GM19397 (cell line): ENCODE results near the gene SPRING1.
"Not testable (repeated sequence)": the region's sequence is repeated elsewhere in the genome, so short reads cannot be mapped to it uniquely, and the experiment has no call there.

Source experiments
- ATAC-seq: cut with Tn5 transposase; IDR thresholded peaks from one replicate; pipeline ENCODE4 v1.9.1; 2021; ENCODE audit warnings: mild to moderate bottlenecking, moderate library complexity; ENCODE audit not compliant: unreplicated experiment

Gene SPRING1

DNA sequence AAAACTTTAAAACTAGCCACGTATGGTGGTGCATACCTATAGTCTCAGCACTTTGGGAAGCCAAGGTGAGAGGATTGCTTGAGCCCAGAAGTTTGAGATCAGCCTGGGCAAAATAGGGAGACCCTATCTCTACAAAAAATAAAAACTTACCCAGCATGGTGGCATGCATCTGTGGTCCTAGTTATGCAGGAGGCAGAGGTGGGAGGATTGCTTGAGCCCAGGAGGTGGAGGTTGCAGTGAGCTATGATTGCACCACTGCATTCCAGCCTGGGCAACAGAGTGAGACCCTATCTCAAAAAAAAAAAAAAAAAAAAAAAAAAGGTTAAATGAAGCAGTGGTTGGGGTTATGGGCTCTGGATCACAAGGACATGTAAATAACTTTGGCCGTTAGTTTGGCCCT lies 4.9 kb upstream of the SPRING1 start:
- ATAC-seq = not testable (repeated sequence)

DNA sequence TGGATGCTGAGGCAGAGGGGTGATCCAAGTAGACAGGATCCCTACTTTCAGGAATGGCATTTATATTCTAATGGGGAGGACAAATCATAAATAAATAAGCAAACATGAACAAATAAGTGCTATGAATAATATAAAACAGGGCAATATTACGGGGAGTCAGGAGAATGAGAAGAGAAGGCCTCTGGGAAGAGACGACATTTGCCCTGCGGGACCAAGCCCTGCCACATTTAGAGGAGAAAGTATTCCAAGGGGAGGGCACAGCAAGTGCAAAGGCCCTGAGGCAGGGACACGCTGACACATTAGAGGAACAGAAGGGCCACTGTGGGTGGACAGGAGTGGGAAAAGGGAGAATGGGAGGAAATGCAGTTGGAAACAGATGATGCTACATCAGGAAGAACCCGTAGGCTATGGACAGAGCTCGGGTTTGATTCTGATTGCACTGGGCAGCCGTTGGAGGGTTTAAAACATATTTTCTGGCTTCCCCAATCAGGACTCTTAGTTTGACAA lies 1.6 kb upstream of the SPRING1 start:
- no peak for ATAC-seq

DNA sequence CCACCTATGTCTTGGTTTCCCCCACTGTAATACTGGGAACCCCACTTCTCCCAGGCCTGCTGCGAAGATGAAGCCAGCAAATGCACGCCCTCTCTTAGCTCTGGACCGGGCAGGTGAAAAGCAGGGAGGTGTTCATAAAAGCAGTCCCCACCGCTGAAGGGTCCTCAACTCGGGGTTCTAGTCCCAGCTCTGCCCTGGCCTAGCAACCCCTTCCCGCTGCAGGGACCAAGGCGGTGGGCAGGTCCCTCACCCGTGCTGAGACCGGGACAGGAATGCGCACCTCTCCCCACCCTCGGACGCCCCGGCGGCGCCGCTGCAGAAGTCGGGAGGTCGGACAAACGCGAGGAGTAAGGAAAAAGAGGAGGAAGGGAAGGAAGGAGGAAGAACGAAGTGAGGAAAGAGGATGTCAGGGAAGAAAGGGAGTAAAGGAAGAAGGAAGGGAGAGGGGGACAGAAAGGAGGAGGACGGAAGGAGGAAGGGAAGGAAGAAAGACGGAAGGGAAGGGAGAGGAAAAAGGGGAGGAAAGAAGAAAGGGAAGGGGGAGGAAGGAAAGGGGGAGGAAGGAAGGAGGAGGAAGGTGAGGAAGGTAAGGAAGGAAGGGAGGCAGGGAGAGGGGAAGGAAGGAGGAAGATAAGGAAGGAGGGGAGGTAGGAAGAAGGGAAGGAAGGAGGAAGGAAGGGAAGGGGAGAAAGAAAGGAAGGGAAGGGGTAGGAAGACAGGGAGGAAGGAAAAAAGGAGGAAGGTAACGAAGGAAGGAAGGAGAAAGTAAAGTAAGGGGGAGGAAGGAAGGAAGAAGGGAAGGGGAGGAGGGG lies 701 bp downstream of the SPRING1 start:
- no peak for ATAC-seq

DNA sequence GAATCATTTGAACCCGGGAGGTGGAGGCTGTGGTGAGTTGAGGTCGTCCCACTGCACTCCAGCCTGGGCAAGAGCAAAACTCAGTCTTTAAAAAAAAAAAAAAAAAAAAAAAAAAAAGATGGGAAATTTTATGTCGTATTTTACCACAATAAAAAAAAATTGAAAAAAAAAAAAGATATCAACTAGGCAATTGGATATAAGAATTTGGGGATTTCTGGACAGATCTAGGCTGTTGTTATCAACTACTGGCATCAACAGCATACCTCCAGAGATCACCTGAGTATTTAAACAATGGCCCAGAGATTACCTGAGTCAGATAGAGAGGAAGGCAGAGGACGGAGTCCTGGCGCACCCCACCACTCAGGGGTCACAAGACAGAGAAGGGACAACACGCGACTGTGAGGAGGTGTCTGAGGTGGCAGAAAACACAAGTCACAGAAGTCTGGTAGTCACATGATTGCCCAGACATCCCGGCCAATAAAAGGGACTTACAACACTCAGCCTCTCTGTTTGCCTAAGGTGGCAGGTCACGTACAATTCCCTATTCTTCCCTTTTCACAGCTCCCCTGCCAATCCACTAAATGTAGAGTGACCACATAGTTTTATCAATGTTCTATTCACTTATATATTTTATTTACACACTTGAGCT lies 1.8 kb downstream of the SPRING1 start:
- ATAC-seq = no peak

DNA sequence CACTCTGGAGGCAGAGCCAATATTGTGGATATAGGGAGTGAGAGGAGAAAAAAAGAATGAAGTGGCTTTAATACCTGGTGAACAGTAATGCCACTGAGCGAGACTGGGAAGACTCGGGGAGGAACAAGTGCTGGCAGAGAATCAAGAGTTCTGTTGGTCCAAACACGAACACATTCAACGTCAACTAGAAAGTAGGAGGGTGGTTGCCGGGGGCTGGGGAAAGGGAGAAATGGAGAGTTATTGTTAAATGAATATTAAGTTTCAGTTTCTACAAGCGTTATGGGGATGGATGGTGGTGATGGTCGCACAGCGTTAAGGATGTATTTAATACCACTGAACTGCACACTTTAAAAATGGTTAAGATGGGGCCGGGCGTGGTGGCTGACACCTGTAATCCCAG lies 2.8 kb downstream of the SPRING1 start:
- ATAC-seq = no peak

DNA sequence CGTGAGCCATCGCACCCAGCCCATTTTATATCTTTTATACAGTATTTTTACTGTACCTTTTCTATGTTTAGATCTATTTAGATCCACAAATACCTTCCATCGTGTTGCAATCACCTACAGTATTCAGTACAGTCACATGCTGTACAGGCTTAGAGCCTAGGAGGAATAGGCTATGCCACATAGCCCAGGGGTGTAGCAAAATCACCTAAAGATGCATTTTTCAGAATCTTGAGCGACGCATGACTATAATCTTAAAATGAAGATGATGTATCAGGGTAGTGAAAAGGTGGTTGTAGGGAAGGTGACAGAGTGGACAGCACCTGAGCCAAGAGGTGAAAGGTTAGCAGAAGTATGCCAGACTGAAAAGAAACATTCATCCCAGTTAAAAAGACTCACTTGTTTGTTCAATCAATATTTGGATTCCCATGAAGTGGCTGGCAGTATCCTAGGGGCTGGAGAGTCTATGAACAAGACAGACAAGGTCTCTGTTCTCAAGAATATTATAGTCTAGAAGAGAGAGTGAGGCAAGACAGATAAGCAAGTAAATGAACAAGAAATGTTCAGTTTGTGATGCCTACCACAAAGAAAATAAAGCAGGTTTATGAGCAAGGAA lies 3.6 kb downstream of the SPRING1 start:
- ATAC-seq = no peak

DNA sequence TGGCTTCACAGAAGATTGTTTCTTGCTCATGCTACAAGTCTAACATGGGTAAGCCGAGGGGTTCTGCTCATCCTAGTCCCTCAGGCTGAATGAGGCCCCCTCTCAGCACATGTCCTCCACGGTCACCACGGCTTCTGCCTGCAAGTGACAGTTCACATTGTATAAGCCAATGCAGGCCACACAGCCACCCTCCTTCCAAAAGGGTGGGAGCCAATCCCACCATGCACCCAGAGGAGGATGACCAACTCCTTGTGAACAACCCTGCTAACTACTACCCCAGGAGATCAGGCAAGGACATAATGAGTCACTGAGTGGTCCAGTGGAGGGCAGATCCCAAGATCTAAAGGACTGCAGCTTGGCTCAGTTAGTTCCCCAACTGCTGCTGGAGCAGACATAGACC lies 6.1 kb downstream of the SPRING1 start:
- ATAC-seq = no peak

DNA sequence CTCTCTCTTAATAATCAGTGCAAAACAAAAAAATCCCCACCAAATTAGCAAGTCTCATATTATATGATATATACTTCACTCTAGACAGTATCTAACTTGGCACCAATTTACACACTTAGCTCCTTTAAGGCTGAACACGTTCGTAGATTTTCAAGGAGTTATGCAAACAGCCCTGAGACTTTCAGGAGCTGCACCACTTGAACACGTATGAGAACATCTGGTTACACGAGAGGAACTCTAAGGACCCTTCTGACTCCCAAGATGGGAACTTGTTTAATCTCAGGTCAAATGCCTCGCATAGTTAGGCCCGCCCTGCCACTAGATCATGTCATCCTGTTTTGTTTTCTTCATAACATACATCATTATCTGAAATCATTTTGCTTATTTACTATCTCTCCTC lies 10.0 kb downstream of the SPRING1 start:
- ATAC-seq = no peak

- ATAC-seq = no peak
These were observed 10.6 kb downstream of the SPRING1 start for GRCh38 chr12:116727261-116727660.

DNA sequence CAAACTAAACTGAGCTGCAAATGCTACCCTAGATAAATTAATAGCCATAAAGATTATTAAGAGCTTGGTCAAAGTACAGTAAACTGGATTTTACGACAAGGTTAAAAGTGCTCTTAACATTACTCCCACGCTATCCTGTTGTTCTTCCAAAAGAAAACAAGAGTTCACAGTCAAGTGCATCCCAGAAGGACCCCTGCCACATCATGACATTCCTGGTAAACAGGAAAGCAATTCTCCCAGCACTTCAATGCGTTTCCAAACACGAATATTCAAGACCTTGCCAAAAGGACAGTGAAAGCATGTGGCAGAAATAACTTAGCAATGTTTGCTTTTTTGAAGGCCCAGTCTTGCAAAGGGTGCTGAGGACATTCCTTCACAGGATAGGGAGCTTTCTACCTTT lies 11.2 kb downstream of the SPRING1 start:
- no peak for ATAC-seq

- ATAC-seq = no peak
These were observed 15.6 kb downstream of the SPRING1 start for GRCh38 chr12:116722245-116722644.

DNA sequence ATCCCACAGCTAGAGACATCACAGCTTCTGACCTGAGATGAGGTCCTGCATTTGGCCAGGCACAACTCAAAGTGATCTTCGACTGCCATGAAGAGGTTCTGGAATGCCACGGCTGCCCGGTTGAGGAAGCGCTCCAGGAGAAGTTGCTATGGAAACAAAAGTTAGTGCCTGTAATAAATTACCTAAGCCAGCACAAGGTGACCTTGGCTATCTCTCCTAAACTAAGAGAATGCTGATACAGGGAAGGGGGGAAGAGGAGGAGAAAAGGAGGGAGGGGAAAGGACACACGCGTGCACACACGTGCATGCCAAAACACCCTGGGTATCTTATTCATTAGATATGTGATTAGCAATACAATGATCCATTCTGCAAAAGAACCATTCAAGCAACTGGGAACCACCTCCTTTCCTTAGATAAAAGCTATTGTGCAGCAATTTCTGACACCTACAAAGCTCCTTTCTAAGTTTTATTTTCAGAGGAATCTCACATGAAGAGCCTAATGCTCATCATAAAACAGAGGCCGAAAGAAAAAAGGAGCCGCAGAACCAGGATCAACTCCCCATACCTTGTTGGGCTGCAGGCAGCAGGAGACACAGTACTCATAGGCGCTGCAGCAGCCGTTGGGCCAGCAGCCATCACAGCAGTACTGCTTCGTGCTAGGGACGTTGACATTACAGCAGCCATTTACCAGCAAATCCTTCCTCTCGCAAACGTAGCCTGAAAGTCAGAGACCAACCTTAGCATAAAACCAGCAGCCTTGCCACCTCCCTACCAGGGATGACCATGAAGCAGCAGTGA lies 17.9 kb downstream of the SPRING1 start:
- ATAC-seq = no peak

DNA sequence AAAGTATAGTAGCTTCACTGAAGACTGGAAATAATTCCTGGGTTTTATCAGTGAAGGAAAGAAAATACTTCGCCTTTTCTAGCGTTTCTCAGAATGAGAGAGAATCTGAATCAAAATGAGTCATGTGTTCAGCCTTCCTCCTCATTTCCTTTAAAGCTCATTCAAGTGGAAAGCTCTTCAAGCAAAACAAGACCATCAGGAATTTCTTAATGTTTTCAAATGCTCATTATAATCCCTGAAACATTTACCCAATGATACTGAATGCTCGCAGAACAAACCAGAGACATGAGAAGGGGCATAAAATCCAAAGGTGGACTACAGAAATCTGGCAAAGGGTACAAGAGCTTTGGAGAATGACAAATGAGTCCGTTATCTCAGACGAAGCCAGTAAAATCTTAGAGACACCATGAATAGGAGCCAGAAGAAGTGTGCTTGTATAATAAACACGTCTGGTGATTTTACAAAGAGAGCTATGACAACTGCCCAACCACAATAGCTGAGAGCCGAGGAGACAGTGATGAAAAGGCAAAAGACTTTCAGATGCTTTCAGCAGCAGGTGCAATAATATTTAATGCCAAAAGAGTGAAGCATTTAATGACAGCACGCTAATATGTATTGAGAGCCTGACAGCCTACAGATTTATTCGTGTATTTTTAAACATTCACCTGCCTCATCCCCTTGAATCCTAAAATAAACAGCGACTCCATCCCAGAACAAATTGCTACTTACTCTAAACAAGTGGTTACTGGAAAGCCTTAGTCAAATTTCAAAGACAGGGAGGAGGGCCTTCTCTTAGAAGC lies 19.0 kb downstream of the SPRING1 start:
- ATAC-seq = no peak

DNA sequence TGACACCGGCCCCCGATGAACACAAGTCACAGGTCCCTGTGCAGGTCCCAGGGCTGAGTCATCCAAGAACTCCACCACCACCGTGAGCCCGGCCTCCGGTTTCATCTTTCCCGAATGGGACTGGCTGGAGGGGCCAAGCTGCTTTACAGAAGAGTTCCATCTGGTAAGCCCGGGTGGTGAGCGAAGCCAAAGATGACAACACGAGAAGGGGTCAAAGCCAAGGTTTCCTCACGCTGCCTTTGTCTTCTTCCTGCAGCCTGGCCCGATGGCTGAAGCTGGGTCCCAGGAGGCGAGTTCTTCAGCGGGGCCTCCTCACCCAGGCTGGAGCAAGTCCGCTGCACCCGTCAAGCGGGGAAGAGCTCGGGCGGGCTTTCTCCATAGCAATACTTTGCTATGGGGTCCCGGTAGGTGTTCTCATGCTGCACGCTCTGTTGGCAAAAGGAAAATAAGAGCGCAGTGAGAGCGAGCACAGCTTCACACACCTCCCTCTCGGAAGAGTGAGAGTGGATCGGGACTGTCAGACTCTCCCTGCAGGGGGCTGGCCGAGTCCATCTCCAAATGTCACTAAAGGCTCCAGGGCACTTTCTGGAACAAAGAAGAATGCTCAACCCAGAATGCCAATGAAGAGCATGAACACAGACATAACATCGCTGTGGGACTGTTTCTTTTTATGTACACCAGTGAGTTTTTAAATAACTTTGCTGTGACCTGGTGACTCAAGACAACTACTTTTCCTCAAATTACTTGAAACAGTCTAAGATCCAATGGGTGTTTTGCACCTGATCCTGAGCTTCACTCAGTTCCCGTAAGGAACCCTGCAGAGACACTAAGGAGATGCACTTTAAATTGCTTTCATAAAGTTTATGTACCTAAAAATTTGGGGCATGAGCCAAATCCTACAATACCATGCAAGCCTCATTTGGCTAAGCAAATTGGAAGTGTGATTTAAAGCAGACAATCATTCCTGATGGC lies 20.1 kb downstream of the SPRING1 start:
- no peak for ATAC-seq

GRCh38 chr12:116714175-116714574 lies 23.7 kb downstream of the SPRING1 start:
- ATAC-seq = no peak

DNA sequence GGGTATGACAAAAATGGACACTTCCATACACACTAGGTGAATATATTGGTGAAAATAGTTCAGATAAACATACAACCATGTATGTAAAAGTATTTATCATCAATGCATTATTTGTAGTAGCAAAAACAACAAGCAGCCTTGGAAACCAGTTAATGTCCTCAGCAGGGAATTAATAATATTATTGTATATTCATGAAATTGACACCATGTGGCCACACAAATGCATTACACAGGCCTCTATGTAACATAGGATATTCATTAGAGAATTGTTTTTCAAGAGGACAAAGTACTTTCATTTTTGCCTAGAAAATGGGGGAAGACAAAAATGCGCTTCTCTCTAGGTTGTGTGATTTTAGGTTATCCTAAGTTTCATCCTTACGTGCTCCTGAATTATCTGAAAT lies 24.3 kb downstream of the SPRING1 start:
- ATAC-seq = no peak

DNA sequence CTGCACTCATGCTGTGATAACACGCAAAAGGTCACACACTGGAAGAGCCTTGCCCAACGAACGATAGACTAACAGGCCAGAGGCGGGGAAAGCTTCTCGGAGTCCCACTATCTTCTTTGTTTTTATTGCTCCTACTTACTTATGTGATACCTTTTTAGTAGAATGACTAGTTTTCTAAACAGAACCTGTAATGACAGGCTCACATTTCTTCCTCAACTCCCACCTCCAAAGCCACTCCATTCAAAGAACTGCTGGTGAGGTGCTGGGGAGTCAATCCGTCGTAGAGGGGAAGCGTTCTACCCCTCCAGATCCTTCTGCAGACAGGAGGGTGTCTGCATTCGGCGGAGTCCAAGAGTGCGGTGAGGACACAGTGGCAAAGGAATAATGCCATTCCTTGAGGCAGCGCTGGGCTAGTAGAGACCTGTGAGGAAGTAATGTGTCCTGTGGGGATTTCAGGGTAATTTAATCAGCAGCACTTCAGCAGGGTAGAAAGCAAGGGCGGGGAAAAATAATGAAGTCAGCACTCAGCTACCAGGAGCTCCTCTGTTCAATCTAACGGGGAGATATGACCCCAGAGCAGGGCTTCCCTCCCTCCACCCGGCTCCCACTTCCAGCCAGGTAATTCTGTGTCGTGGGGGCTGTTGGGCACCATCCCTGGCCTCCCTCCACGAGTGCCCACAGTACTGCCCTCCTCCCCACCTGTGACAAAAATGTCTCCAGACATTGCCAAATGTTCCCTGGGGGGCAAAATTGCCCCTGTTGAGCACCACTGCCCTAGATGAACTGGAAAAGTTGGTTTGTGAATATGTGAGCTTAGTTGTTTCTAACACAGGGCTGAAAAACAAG lies 25.2 kb downstream of the SPRING1 start:
- ATAC-seq = no peak
